ENCODE measurements around the gene SSH2.
"Not testable (repeated sequence)": the region's sequence is repeated elsewhere in the genome, so short reads cannot be mapped to it uniquely, and the experiment has no call there.

The SSH2 gene

GRCh38 chr17:29870836-29871465, 59.1 kb downstream of the SSH2 start:
- no peak for DNase-seq (ENCODE audit: low read depth)

GRCh38 chr17:29867643-29868181, 62.3 kb downstream of the SSH2 start:
- no peak for DNase-seq (ENCODE audit: low read depth)

GRCh38 chr17:29866746-29867404, 63.2 kb downstream of the SSH2 start:
- DNase-seq (ENCODE audit: low read depth) = no peak

- no peak for DNase-seq (ENCODE audit: low read depth)
Measured at GRCh38 chr17:29864615-29865014, 65.4 kb downstream of the SSH2 start.

- DNase-seq (ENCODE audit: low read depth) = not testable (repeated sequence)
Measured at GRCh38 chr17:29864123-29864522, 65.9 kb downstream of the SSH2 start.

- no peak for DNase-seq (ENCODE audit: low read depth)
Measured at GRCh38 chr17:29862951-29863350, 67.1 kb downstream of the SSH2 start.

- DNase-seq (ENCODE audit: low read depth) = no peak
Measured at GRCh38 chr17:29862127-29862526, 67.9 kb downstream of the SSH2 start.

- not testable (repeated sequence) for DNase-seq (ENCODE audit: low read depth)
Measured at GRCh38 chr17:29859445-29859844, 70.6 kb downstream of the SSH2 start.

- DNase-seq (ENCODE audit: low read depth) = no peak
Measured at GRCh38 chr17:29857823-29858222, 72.2 kb downstream of the SSH2 start.

- not testable (repeated sequence) for DNase-seq (ENCODE audit: low read depth)
Measured at GRCh38 chr17:29857105-29857504, 72.9 kb downstream of the SSH2 start.

GRCh38 chr17:29855686-29856085, 74.3 kb downstream of the SSH2 start:
- no peak for DNase-seq (ENCODE audit: low read depth)

GRCh38 chr17:29848737-29849136, 81.3 kb downstream of the SSH2 start:
- no peak for DNase-seq (ENCODE audit: low read depth)

GRCh38 chr17:29847527-29848400, 82.3 kb downstream of the SSH2 start:
- DNase-seq (ENCODE audit: low read depth) = no peak

- no peak for DNase-seq (ENCODE audit: low read depth)
Measured at GRCh38 chr17:29847118-29847517, 82.9 kb downstream of the SSH2 start.

- no peak for DNase-seq (ENCODE audit: low read depth)
Measured at GRCh38 chr17:29846298-29846697, 83.7 kb downstream of the SSH2 start.

GRCh38 chr17:29844339-29845048, 85.5 kb downstream of the SSH2 start:
- no peak for DNase-seq (ENCODE audit: low read depth)

- DNase-seq (ENCODE audit: low read depth) = no peak
Measured at GRCh38 chr17:29840884-29841283, 89.1 kb downstream of the SSH2 start.

- DNase-seq (ENCODE audit: low read depth) = no peak
Measured at GRCh38 chr17:29839656-29840055, 90.4 kb downstream of the SSH2 start.

- no peak for DNase-seq (ENCODE audit: low read depth)
Measured at GRCh38 chr17:29838961-29839360, 91.1 kb downstream of the SSH2 start.

- DNase-seq (ENCODE audit: low read depth) = no peak
Measured at GRCh38 chr17:29837531-29837930, 92.5 kb downstream of the SSH2 start.

- DNase-seq (ENCODE audit: low read depth) = no peak
Measured at GRCh38 chr17:29836643-29837042, 93.4 kb downstream of the SSH2 start.
